GM18520 (cell line): ENCODE results near the gene STRBP.
"Not testable (repeated sequence)": the region's sequence is repeated elsewhere in the genome, so short reads cannot be mapped to it uniquely, and the experiment has no call there.

Source experiments
- ATAC-seq: cut with Tn5 transposase; IDR thresholded peaks from one replicate; pipeline ENCODE4 v1.9.1; 2021; ENCODE audit not compliant: unreplicated experiment

The STRBP gene

DNA sequence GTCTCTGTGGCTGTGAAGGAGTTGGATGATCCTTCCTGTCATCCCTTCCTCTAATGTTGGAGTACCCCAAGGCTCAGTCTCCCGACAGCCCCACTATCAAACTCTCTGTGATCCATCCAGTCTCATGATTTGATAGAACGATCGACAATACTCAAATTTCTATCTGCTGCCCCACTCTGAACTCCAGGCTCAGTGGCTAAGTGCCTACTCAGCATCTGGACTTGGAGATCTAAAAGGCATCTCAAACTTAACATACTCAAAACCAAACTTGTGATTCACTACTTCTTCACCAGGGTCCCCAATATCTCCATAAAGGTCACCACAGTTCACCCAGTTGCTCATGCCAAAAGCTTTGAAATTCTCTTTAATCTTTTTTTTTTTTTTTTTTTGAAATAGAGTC is 15.1 kb upstream of the STRBP start:
- no peak for ATAC-seq

DNA sequence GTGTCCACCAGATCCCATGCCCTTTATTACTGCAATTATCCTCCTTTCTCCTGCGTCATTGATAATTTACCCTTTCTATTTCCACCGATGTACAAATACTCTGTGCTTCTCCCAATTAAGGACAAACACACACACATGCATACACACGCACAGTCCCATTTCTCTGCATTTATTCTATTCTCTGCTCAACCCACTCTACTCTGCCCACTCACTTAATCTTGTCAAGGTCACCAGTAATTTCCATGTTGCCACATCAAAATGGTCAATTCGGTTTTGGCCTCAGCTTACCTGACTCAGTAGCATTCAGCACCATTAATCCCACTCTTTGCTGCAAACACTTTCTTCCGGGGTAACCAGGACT is 14.6 kb upstream of the STRBP start:
- ATAC-seq = no peak

DNA sequence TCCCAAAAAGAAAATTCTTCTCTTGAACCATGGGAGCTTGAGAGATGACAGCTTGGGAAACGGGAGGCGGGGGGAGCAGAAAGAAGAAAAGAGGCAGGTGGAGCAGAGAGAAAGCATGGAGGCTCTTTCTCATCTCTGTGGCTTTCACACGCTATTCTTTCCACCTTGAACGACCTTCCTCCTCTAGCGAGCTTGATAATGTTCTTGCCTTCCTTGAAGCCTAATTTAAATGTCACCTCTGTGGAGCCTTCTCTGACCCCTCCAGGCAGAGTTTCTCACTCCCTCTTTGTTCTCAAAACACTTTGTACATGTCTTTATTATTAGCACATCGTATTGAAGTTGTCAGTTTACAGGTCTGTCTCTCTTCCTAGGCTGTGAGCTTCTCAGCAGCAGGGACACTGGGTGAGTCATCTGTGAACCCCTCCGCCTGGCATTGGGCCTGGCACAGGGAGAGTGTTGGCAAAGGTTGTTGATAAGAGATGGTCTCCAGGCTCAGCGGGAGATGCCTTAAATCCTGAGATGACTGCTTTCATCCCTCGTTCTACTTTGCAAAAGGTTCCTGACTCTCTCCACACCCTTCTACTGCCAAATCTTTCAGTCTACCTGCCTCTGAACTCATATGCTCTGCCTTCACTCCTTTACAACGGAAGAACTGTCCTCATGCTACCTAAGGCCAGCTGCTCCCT is 14.1 kb upstream of the STRBP start:
- ATAC-seq = no peak

DNA sequence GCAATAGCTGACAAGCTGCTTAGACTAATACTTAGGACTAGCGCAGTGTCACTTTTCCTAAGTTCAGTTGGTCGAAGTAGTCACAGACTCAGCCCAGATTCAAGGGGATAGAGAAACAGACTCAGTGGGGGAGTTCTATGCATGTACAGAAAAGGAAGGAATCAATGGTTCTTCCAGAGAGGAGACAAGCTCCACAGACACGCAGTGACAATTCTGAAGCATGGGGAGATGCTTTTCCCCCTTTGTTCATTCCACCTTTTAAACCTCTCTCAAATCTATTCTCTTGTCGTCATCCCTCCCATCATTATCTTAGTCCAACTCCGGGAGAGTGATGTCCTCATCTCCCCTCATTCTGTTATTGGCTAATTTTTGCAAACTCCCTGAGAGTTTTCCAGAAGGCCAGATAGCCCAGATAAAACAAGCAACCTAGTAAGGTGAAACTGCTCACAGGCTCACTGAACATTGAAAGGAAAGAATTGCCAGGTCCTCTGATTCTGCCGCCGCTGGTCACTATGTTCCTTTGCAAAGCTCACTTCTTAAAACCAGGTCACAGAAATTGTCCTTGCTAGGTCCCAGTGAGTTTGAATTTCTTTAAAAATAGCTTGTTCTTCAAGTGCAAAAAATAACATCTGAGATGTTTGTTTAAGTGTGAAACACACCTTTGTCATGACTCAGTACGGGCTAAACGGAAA is 13.4 kb upstream of the STRBP start:
- ATAC-seq = no peak

DNA sequence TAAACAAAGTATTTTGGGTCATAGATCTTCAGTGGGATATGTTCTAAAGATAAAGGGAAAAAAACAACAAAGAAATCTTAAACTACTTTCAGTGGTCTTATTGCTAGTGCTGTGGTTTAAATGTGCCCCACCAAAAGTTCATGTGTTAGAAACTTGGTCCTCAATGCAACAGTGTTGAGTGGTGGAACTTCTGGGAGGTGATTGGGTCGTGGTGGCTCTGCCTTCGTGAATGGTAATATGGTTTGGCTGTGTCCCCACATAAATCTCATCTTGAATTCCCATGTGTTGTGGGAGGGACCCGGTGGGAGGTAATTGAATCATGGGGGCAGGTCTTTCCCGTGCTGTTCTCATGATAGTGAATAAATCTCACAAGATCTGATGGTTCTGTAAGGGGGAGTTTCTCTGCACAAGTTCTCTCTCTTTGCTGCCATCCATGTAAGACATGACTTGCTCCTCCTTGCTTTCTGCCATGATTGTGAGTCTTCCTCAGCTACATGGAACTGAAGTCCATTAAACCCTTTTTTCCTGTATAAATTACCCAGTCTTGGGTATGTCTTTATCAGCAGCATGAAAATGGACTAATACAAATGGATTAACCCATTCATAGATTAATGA is 10.6 kb upstream of the STRBP start:
- ATAC-seq = not testable (repeated sequence)

DNA sequence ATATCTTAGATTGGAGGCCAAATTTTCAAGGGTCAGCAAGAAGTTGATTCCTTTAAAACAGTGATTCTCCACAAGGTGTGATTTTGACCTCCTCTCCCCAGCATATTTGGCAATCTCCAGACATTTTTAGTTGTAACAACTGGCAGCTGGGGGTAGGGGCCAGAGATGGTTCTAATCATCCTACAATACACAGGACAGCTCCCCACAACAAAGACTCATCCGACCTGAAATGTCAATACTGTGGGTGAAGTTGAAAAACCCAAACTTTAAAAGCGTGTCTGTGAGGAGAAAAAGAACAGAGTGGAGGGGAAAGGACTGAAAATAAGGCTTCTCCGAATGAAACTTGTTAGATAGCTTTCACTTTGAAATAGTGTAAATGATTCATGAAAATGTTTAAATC is 10.0 kb upstream of the STRBP start:
- no peak for ATAC-seq

DNA sequence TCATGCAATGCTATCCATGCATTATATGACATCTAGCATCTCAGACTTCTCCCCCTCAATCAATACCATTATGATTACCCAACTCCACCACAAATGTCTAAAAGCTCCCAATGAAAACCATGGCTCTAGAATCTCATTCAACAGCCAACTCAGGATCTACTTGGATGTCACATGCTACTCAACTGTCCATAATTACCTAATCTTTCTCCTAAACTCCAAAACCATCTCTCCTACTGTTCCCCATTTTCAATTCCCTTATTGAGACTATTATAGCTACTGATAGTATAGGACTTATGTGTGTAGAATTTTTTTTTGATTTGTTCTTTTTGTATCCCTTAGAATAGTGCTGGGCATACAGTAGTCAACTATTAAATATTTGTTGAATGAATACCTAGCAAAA is 8.2 kb upstream of the STRBP start:
- no peak for ATAC-seq

DNA sequence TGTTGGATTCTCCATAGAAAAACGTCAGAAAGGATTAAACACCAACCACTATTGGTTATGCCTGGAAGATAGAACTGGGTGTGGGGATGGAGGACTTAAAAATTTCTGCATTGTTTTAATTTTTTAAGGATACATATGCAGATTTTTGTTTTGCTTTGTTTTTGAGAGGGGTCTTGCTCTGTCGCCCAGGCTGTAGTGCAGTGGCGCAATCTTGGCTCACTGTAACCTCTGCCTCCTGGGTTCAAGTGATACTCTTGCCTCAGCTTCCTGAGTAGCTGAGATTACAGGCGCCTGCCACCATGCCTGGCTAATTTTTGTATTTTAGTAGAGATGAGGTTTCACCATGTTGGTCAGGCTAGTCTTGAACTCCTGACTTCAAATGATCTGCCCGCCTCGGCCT is 2.7 kb upstream of the STRBP start:
- ATAC-seq = not testable (repeated sequence)

DNA sequence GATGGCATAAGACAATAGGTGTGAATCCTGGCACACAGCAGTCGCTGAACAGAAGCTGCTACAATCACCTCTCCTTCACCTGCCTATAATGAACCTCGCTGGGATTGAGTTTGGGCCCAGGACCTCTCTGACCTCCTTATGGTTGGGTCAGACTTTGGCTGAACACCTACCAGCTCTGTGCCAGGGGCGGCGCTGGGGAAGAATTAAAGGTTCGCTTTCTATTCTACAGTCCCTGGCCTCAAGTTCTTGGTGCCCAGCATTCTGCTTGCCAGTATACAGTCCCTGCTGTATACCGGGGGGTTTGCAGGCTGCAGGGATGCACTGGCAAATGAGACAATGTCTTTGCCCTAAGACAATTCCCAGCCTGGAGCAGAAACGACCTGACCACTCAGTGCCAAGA is 895 bp upstream of the STRBP start:
- no peak for ATAC-seq

DNA sequence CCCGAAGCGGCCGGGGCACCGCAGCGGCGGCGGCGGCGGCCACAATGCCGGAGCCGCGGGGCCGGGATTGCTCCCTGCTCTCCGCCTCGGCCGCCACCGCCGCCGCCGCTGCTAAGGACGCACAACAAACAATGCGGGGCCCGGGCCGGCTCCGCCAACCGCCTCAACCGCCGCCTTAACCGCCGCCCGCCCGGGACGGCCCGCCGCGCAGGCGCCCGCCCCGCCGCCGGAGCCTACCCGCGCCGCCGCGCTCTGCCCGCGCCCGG is 254 bp downstream of the STRBP start:
- no peak for ATAC-seq

DNA sequence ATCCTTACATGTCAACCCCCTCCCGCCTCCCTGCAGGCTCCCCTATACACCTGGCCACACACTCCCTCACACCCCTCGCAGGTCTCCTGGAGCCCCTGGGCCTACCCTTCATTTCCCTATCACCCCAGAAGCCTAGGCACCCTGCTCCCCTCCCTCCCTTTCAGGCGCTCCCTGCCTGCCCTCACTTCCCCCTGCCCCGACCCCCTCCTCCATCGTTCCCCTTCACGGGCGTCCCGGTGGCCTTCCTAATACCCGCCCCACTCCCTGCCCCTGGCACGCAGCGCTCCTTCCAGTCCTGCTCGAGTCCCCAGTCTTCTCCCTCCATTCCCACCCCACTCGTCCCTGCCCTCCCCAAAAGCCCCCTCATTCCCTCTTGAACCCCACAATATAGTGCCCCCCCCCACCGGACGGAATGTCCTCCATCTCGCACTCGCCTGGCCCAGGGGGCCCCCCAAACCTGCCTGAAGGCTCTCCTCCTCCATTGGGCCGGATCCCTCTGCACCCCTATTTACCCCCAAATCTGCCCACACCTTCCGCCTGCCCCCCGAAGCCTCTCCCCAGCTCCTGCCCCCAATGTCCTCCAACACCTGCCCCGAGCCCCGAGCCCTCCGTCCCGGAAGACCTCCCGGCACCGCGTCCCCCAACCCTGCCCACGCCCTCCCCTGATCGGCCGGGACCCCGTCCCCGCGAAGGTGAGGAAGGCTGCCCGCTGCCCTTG is 746 bp downstream of the STRBP start:
- ATAC-seq = no peak

DNA sequence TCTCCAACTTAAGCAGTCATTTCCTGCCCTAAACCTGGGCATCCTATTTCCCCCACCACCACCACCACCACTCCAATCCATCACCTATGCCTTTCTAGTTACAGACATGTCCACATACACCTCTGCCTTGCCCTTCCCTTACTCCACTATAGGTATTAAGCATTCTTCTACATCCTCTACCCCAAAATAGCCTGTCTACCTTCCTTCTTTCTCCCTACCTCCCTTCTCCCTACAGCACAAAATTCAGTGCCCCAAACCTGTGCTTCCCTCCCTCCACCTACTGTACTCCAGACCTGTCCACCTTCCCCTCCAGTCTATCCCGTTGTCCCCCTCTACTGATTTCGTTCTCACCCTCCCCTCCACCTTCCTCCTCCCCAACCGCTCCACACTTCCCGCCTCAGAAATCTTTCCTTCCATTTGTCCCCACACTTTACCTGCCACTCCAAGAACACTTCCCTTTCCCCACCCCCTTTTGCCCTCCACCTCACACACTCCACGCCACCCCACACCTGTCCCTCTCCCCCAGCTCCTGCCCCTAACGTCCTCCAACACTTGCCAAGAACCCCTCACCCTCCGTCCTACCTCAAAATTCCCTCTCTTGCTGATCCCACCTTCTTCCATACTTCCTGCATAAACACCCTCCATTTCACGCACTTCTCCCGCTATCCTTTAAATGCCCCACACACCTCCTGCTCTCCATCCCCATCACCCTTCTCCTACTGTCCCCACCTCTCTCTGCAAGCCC is 1.6 kb downstream of the STRBP start:
- ATAC-seq = no peak

DNA sequence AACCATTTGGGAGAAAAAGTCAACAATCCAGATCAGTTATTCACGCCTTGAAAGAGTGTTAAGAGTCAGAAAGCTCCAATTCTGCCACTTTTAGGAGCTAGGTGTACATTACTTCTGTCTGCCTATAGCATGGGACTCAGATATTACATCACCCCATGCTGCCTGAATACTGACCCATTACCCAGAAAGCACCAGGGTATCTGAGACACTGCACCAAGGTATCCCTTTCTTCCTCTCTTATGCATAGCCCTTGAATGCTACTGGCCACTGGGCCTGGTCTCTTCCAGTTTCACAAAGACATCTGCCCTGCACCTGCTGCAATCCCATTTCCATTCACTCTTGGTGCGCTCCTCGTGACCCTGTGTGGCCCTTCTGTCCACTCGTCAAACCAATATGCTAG is 2.6 kb downstream of the STRBP start:
- no peak for ATAC-seq

DNA sequence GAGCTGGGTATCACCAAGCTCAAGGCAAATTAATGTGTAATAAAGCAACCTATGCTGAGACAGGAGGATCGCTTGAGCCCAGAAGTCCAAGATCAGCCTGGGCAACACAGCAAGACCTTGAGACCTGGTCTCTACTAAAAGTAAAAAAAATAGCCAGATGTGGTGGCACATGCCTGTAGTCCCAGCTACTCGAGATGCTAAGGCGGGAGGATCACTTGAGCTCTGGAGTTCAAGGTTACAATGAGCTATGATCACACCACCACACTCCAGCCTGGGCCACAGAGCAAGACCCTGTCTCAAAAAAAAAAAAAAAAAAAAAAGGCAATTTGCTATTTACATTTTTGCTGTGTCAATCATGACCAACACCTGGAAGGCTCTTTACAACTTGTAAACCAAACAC is 5.2 kb downstream of the STRBP start:
- no peak for ATAC-seq

DNA sequence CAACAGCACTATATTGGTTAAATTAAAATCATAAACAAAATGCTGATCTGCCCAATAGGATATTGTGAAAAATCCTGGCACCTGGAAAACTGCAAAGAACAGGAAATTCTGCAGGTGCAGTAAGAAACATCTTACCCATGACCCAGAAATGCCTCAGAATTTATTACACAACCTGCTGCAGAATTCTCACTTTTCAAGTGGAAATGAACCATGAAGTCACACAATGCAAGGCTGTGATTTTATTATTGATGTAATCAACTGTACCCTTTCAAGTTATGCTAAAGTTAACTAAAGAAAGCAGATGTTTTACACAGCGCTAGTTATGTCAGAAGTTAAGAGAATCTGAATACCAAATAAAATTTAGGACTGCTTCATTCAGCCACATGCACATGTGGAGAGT is 6.0 kb downstream of the STRBP start:
- no peak for ATAC-seq

DNA sequence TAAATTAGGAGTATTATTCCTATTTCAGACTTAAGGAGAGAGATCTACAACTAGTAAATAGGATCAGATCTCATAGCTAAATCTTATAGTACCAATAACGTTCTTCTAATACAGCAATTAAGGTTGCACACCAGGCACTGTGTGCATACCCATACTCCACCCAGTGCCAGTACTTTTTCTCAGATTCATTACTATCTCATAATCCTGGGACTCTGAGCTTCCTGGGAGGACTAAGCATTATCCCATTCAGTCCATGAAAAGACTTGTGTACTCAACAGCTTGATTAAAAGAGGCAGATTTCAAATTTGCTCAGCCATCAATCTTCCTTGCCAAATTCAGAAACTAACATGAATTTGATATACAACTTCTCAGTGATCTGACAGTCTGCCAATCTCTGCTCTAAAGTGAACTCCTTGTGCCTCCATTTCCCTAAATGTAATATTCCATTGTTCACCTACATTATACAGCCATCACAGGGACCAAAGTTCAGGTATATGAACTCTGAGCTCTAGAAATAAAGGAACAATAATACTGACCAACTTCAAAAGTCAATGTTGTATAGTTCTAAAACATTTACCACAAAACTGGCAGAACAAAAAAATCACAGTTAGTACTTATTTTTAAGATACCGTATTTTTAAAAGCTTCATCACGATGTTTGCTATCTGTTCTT is 7.2 kb downstream of the STRBP start:
- ATAC-seq = no peak

DNA sequence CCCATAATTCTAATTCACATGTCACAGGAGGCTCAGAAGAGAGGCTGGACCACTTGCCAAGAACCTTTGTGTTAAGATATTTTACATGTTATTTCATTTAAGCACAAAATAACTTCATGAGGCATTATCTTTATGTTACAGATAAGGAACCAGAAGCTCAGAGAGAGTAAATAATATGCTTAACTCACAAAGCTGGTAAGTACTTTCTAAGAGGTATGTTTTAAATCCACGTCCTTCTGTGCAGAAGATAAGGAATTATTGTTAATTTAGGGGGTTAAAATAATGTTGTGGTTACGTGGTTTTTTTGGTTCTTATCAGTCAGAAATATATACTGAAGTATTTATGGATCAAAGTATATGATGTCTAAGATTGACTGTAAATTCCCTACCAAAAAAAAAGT is 8.0 kb downstream of the STRBP start:
- no peak for ATAC-seq

DNA sequence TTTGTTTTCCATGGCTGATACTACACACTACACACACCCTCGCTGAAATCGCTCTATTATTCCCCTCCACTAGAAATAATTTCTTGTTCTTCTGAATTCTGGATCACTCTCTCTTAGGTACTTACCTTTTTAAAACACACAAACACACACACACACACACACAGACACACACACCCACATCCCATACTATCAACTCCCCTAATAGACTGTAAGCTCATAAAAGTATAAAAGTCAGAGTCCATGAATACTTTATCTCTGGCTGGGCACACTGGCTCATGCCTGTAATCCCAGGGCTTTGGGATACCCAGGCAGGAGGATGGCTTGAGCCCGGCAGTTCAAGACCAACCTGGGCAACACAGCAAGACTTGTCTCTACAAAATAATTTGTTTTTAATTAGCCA is 11.1 kb downstream of the STRBP start:
- no peak for ATAC-seq

DNA sequence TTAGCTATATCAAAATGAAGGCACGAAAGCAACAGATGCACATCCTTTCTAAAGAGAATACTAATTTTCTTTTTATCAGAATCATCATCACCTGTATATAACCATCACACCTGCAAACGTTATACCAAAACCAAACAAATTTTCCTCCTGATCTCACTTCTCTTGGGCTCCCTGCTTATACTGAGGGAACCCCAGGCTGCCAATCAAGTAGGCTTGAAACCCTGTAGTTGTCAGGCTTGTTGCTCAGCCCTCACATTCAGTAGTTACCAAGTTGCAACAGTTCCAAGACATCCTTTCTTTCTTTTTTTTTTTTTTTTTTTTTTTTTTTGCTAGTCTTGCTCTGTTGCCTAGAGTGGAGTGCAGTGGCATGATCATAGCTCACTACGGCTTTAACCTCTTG is 12.7 kb downstream of the STRBP start:
- no peak for ATAC-seq

DNA sequence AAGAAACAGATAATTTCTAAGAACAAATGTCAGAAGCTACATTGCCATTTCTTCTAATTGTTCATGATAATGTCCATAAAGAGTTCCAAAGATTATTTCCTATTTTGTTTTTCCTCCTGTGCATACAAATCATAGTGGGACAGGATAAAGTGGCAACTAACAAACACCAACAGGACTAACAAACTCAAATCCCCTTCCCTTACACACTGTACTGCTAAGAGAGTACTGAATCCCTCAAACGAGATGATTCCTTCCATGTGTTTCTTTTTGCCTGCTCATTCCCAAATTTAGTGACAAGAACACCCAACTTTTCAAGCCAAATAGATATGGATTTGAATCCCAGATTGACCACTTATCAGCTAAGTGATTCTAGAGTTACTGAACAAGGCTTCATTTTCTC is 15.2 kb downstream of the STRBP start:
- no peak for ATAC-seq

DNA sequence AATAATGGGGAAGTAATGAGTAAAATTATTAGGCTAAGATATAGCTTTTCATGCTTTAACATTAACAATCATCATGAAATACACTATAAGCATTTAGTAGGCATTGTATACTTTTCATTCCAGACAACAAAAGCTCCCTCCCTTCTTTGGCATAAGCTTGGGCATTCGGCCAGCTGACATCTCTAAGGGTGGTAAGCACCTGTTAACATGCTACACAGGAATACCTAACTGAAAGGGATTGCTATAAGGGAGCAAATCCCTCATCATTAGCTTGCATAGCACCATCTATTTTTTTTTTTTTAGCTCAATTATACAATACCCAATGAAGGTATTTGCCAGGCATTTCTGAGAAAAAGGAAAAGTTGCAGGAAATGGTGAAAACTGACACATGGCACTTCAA is 16.6 kb downstream of the STRBP start:
- ATAC-seq = no peak
